ENCODE data around the gene TRABD.

- no peak for TF ChIP-seq CTCF (IDR thresholded peaks at IDR 0.05; ENCODE audit: low read length)
- TF ChIP-seq EZH2 (optimal IDR thresholded peaks at IDR 0.05; ENCODE audit: low read depth, low read length), result no peak
These were observed 36.8 kb downstream of the TRABD start for GRCh38 chr22:50222508-50222907.
